ENCODE results near the gene VEGFC. TPM values are rescaled to one million over a fixed set of nuclear protein-coding genes. Genes with fewer than 3 reads are reported as not detected.

The VEGFC gene
- total and polyA plus RNA-seq, 2 experiments from 2014 or later, result 2.9 to 4.2 TPM

DNA sequence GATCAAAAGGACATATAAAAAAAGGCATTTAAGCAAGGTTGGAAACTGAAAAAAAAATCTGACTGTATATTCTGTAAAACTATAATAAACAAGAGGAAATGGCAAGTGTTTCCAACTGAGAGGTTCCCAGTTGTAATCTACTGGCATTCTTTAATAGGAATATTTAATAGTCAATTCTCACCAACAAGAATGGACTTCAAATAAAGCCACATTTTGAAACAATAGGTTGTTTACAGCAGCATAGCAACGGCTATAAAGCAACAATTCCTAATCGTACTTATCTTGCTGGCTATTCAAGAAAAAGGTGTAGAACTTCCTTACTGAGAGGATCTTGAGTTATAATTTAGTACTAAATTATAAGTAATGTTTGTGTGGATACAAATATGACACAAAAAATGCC, 75.5 kb downstream of the VEGFC start:
- Histone ChIP-seq H3K9me2 (replicated peaks; ENCODE audit: insufficient read depth) (no peaks in the 10 kb centered on the region), H3K4me1 (ENCODE audit: insufficient read depth) (no peaks in the 10 kb centered on the region), H3K36me3 (replicated peaks; ENCODE audit: insufficient read depth, low read depth) (no peaks in the 10 kb centered on the region), H3K27ac (no peak overlapping the region), H3K9me3 (ENCODE audit: low read depth) (no peaks in the 10 kb centered on the region), H3K79me2 (no peaks in the 10 kb centered on the region), H2AFZ (no peak overlapping the region), H3K4me3 (no peak overlapping the region), H4K20me1 (ENCODE audit: insufficient read depth, poor library complexity, severe bottlenecking) (no peaks in the 10 kb centered on the region), H3K27me3 (no peaks in the 10 kb centered on the region), H3K4me2 (no peak overlapping the region)
- 81% methylated on average over 2 of the region's 2 CpGs for WGBS (ENCODE audit: low lambda C conversion rate, missing lambda C conversion rate)
- TF ChIP-seq EZH2 (IDR thresholded peaks at IDR 0.05; ENCODE audit: borderline replicate concordance), result no peak
- no peak for TF ChIP-seq EZH2phosphoT487 (IDR thresholded peaks at IDR 0.05; ENCODE audit: low read depth, severe bottlenecking, unreplicated experiment)
- TF ChIP-seq, protein P1, sequence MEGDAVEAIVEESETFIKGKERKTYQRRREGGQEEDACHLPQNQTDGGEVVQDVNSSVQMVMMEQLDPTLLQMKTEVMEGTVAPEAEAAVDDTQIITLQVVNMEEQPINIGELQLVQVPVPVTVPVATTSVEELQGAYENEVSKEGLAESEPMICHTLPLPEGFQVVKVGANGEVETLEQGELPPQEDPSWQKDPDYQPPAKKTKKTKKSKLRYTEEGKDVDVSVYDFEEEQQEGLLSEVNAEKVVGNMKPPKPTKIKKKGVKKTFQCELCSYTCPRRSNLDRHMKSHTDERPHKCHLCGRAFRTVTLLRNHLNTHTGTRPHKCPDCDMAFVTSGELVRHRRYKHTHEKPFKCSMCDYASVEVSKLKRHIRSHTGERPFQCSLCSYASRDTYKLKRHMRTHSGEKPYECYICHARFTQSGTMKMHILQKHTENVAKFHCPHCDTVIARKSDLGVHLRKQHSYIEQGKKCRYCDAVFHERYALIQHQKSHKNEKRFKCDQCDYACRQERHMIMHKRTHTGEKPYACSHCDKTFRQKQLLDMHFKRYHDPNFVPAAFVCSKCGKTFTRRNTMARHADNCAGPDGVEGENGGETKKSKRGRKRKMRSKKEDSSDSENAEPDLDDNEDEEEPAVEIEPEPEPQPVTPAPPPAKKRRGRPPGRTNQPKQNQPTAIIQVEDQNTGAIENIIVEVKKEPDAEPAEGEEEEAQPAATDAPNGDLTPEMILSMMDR (IDR thresholded peaks at IDR 0.05; ENCODE audit: poor library complexity), result no peak
- no peak for DNase-seq (ENCODE audit: low spot score)

DNA sequence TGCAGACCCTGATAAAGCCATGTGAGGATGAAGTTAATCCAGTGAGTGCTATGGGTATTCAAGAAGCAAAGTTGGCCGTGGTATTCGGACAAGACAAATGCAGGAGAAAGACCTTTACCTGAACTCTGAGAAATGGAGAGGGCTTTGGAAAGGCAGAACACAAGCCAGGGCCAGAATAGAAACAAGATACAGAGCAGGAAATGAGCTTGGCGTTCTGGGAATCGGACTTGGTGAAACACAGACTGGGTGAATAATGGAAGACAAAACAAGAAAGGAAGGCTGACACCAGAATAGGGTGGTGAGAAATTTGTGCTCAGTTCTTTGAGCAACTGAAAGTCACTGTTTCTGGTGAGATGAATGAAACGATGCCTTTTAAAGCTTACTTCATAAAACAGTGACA, 83.3 kb downstream of the VEGFC start:
- Histone ChIP-seq H3K9me2 (replicated peaks; ENCODE audit: insufficient read depth) (no peaks in the 10 kb centered on the region), H3K4me3 (no peak overlapping the region), H3K27me3 (no peaks in the 10 kb centered on the region), H3K4me1 (ENCODE audit: insufficient read depth) (no peaks in the 10 kb centered on the region), H3K79me2 (no peaks in the 10 kb centered on the region), H2AFZ (no peak overlapping the region), H3K9me3 (ENCODE audit: low read depth) (no peaks in the 10 kb centered on the region), H3K36me3 (replicated peaks; ENCODE audit: insufficient read depth, low read depth) (no peaks in the 10 kb centered on the region), H3K4me2 (no peak overlapping the region), H4K20me1 (ENCODE audit: insufficient read depth, poor library complexity, severe bottlenecking) (no peaks in the 10 kb centered on the region), H3K27ac (no peak overlapping the region)
- WGBS (ENCODE audit: low lambda C conversion rate, missing lambda C conversion rate), result 78% methylated on average over 5 of the region's 5 CpGs
- no peak for TF ChIP-seq EZH2phosphoT487 (IDR thresholded peaks at IDR 0.05; ENCODE audit: low read depth, severe bottlenecking, unreplicated experiment)
- TF ChIP-seq EZH2 (IDR thresholded peaks at IDR 0.05; ENCODE audit: borderline replicate concordance), result no peak
- TF ChIP-seq, protein P1 (IDR thresholded peaks at IDR 0.05; ENCODE audit: poor library complexity), result no peak
- DNase-seq (ENCODE audit: low spot score), result no peak

DNA sequence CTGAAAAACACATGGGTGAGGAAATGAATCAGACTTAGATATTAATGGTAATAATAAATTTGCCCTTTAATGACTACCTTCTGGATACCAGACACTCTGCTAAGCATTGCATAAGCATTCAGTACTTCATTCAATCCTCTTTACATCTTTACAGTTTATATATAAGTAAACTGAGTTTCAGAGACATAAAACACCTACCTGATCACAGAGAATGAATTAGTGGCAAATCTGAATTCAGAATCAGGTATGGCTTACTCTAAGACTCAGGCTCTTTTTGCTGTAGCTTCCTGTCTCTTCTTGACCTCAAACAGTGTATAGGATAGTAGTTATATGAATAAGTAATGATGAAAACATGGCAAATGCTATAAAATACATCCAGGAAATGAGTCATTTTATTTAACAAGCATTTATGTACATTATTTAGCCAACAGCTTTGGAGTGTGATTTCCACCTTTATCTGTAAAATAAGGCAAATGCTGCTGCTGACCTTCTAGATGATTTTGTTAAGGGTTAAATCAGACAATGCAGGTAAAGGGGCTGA, 83.9 kb downstream of the VEGFC start:
- TF ChIP-seq EZH2 (IDR thresholded peaks at IDR 0.05; ENCODE audit: borderline replicate concordance), result no peak
- no peak for TF ChIP-seq EZH2phosphoT487 (IDR thresholded peaks at IDR 0.05; ENCODE audit: low read depth, severe bottlenecking, unreplicated experiment)
- TF ChIP-seq, protein P1 (IDR thresholded peaks at IDR 0.05; ENCODE audit: poor library complexity), result no peak
- no peak for DNase-seq (ENCODE audit: low spot score)
- Histone ChIP-seq H3K27ac (no peak overlapping the region), H3K9me3 (ENCODE audit: low read depth) (no peaks in the 10 kb centered on the region), H3K4me2 (no peak overlapping the region), H3K4me1 (ENCODE audit: insufficient read depth) (no peaks in the 10 kb centered on the region), H3K79me2 (no peaks in the 10 kb centered on the region), H3K27me3 (no peaks in the 10 kb centered on the region), H3K36me3 (replicated peaks; ENCODE audit: insufficient read depth, low read depth) (no peaks in the 10 kb centered on the region), H3K9me2 (replicated peaks; ENCODE audit: insufficient read depth) (no peaks in the 10 kb centered on the region), H2AFZ (no peak overlapping the region), H4K20me1 (ENCODE audit: insufficient read depth, poor library complexity, severe bottlenecking) (no peaks in the 10 kb centered on the region), H3K4me3 (no peak overlapping the region)

DNA sequence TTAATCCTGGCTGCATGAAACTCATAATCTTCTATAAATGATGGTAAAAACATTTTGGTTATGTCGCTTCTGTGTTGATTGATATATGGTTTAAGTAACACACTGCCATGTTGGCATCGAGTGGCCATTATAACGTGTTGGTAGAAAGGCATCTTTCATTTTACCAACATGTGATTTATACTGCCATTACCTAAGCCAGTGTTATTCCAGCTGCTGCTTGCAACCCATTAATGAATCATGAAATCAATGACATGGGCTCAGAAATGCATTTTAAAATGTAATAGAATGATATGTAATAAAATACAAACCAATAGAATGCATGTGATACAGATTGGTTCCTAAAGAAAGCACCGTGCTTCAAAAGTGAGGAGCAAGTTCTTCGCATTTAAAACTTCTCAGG, 102.0 kb downstream of the VEGFC start:
- no peaks in the 10 kb centered on the region for H3K4me1 ChIP-seq (ENCODE audit: insufficient read depth)
- no peak for DNase-seq (ENCODE audit: low spot score)

More for the DNA sequence above, 102.0 kb downstream of the VEGFC start:
- no peaks in the 10 kb centered on the region for H3K27me3 ChIP-seq
- H3K27ac ChIP-seq, result no peak overlapping the region
- no peak overlapping the region for H3K4me2 ChIP-seq
- H3K36me3 ChIP-seq (replicated peaks; ENCODE audit: insufficient read depth, low read depth), result no peaks in the 10 kb centered on the region
- H4K20me1 ChIP-seq (ENCODE audit: insufficient read depth, poor library complexity, severe bottlenecking), result no peaks in the 10 kb centered on the region
- H2AFZ ChIP-seq, result no peak overlapping the region
- TF ChIP-seq EZH2phosphoT487 (IDR thresholded peaks at IDR 0.05; ENCODE audit: low read depth, severe bottlenecking, unreplicated experiment), result no peak
- no peak for TF ChIP-seq EZH2 (IDR thresholded peaks at IDR 0.05; ENCODE audit: borderline replicate concordance)
- TF ChIP-seq, protein P1 (IDR thresholded peaks at IDR 0.05; ENCODE audit: poor library complexity), result no peak
- H3K9me3 ChIP-seq (ENCODE audit: low read depth), result no peaks in the 10 kb centered on the region
- WGBS (ENCODE audit: low lambda C conversion rate, missing lambda C conversion rate), result 94% methylated on average over 5 of the region's 5 CpGs
- H3K9me2 ChIP-seq (replicated peaks; ENCODE audit: insufficient read depth), result no peaks in the 10 kb centered on the region
- H3K79me2 ChIP-seq, result no peaks in the 10 kb centered on the region
- H3K4me3 ChIP-seq, result no peak overlapping the region

All from hepatocyte (in vitro differentiated cells).